ENCODE data around the gene CALCOCO1.
"Not testable (repeated sequence)": the region's sequence is repeated elsewhere in the genome, so short reads cannot be mapped to it uniquely, and the experiment has no call there.

Gene CALCOCO1

GRCh38 chr12:53733051-53733806, 6.0 kb upstream of the CALCOCO1 start:
- DNase-seq = no peak

GRCh38 chr12:53729644-53730043, 2.4 kb upstream of the CALCOCO1 start:
- DNase-seq = no peak

DNA sequence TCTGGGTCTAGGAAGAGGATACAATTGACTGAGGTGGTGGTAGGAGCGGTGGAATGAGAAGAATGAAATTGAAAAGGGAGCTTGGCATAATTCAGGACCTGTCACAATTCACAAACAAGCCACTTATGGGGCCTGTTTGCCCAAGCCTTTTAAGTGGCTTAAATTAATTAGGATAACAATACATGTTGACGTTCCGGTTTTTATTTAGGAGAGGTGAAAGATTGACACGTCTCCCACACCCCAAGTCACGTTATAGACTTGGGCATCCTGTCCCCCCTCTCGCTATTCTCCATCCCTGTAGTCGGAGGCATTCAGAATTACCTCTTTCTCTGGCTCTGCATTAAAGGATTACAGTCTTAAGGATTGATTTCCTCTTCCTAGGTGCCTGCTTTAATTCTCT, 954 bp upstream of the CALCOCO1 start:
- DNase-seq = no peak

DNA sequence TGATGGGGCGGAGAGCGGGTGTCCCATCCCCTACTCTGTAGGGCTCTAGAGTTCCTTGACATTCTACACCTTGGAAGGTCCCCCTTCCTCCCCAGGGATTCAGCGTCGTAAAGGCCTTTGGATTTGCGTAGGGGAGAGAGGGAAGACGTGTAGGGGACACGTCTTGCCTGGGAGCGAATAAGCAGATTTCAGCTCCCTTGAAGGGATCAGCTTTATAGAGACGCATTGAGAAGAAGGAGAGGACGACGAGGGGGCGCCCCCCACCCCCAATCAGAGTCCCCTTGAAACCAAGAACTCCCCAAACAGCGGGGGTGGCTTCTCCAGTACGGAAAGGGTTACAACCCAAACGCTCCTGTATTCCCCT, 324 bp downstream of the CALCOCO1 start:
- no peak for DNase-seq

DNA sequence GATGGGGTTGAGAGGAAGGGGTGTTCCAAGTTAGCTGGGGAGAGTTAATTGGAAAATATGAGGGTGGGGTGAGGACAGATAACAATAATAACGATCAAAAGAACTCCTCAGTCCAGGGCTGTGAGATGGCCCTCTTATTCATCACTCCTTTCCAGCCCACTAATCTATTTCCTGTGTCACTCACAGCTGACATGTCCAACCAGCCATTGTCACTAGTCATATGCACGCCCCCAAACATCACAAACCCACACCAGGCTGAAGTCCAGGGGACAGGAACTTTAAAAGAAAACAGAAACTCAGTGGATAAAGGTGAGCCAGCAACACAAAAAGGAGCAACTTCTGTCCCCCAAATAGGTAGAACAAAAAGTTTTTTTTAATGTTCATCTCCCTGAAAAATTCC, 911 bp downstream of the CALCOCO1 start:
- no peak for DNase-seq

DNA sequence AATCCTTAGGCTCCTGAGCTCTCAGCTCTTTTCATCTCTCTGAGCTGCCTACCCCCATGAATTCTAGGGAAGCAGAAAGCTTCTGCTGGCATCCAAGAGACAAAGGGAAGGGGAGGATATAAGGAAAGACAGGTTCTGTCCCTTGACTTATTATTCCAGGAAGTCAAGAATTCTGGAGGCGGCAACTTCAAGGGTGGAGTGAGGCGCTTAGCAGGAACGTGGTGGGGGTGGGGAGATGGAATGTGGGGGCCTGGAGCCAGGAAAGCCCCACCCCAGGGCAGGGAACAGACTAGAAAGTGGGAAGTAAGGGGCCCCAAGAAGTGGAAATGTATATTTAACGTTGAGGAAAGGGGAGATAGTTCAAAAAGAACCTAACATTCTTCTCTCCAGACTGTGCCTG, 1.4 kb downstream of the CALCOCO1 start:
- DNase-seq = no peak

- DNase-seq = no peak
Observed at GRCh38 chr12:53722450-53723041, 4.7 kb downstream of the CALCOCO1 start.

- DNase-seq = no peak
Observed at GRCh38 chr12:53720946-53721345, 6.3 kb downstream of the CALCOCO1 start.

DNA sequence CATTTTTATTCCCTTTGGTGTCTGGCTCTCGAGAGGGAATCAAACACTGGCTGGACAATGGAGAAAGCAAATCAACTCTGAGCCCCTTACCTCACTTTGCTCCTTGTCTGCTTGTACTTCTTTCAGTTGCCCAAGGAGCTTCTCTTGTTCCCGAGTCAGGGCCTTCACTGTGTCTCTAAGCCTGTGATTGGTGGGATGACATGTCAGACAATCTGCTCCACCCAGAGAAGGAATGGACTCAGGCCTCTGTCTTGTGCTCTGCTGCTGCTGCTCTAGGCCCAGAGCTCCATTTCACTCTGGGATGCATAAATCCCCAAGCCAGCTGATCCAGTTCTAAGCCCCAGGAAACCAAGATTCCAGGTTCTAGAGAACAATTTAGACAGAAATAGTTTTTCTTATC, 7.6 kb downstream of the CALCOCO1 start:
- DNase-seq = no peak

- DNase-seq = not testable (repeated sequence)
Observed at GRCh38 chr12:53718567-53718966, 8.7 kb downstream of the CALCOCO1 start.

DNA sequence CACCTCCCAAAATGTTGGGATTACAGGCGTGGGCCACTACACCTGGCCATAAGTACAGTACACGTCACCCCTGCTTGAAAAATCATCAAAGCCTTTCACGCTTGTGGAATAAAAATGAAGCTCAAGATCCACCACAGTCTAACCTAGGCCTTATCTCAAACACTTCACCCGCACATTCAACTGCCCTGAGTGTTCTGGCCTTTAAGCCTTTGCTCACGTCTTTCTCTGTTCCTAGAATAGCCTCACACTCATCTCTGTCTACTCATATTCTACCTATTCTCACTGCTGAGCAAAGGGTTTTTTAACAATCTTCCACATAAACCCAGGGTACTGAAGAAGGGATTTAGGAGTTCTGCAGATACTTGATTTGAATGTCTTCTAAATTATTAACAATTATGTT, 9.9 kb downstream of the CALCOCO1 start:
- DNase-seq = no peak

GRCh38 chr12:53714004-53714403, 13.2 kb downstream of the CALCOCO1 start:
- no peak for DNase-seq

DNA sequence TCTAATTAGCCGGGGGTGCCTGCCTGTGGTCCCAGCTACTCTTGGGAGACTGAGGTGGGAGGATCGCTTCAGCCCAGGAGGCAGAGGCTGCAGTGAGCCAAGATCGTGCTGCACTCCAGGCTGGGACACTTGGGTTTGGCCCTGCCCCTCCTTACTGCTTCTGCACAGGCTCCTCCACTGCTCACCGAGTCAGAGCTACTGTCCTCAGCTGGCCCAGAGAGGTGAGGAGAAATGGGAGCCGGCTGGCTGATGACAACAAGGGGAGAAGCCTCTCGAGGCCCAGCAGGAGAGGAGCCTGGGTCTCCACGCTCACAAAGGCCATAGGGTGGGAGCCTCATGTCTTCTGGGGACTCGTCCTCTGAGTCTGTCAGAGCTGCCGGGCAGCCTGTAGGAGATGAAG, 13.7 kb downstream of the CALCOCO1 start:
- DNase-seq = no peak

DNA sequence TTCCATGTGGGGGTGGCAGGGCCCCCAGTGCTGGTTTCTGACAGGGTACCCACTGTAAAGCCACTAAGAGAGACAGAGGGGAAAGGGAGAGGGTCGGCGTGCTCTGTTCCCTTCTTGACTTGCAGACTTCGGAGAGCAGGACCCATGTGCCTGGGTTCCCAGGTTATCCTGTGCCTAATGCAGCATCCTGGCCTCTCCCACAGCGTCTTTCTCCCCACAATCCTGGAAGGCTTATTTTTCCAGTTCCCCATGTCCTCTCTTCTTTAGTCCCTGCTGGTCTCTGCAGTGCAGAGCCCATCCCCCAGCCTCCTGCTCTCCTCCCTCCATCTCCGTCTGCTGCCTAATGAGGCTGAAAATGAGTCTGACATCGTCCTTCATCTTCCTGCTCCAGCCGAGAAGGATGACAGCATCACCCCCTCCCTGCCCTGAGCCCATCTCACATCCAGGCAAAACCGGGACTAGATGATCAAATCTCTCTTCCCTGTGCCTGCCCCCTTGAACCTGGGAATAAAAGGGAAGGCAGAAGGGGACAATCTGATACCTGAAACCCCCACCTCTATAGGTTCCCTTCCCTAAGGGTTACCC, 15.1 kb downstream of the CALCOCO1 start:
- no peak for DNase-seq

- no peak for DNase-seq
Observed at GRCh38 chr12:53710091-53710490, 17.2 kb downstream of the CALCOCO1 start.

DNA sequence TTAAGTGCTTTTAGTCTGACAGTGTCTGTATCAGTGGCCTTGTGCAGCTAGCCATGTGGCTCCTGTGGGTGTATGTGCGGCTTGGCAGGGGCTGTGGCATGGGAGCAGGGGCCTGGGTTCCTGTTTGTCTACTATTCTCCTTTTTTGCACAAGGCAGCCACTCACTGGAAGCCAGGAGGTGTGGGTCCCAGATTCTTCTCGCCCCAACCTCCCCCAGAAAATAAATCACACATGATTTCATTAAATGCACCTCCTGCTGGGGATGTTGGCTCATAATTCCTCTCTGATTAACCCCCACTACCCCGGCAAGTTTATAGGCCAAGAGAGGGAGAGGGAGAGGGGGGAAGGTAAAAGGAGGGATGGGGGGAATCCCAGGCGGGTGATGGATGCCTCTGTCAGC, 17.6 kb downstream of the CALCOCO1 start:
- DNase-seq = no peak

DNA sequence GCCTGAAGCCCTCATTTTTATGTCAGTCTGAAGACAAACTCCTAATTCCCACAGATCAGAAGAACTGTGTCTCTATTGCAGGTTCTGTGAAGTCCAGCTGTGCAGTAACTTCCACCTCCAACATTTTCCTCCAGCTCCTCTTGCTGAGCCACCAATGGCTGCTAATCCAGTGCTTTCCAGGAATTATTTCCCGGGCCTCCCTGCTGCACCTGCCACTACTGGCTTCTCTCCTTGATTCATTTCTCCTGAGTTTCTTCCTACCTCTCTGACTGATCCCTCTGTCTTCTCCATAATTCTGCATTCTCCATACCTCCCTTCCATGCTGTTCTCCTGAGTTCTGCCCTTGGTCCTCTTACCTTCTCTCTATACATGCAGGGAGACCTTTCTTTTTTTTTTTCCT, 21.2 kb downstream of the CALCOCO1 start:
- DNase-seq = no peak

- DNase-seq = no peak
Observed at GRCh38 chr12:53703756-53704155, 23.5 kb downstream of the CALCOCO1 start.

DNA sequence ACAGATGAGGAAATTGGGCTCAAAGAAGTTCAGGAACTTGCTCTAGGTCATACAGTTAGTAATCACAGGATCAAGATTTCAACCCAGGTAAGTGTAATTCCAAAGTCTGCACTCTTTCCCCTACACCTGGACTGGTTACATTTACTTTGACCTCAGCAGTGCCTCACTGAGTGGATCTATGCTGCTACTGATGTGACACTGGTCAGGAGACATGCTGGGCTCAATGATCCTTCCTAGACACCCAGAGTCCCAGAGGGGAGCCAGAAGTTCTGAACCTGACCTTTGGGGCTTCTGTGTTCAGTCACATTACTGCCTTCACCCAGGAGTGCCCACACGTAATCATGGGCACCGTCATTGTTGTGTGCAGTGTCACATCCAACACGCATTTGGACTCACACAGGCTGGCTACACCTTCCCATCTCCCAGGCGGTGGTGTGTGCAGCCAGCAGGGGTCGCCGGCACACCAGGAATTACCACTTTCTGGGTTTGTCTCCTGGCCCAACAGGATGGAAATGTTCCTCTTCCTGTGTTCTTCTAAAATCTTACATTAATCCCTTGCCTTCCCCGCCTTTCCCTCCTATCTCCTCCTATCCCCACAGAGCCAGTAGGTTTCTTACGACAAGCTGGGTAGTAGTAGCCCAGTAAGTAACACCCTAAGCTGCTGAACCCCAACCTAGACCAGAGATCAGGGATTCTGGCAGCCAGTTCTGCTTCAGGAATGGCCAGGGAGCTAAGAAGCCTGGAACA, 25.6 kb downstream of the CALCOCO1 start:
- peak; percentile 84 to 85 for DNase-seq

DNA sequence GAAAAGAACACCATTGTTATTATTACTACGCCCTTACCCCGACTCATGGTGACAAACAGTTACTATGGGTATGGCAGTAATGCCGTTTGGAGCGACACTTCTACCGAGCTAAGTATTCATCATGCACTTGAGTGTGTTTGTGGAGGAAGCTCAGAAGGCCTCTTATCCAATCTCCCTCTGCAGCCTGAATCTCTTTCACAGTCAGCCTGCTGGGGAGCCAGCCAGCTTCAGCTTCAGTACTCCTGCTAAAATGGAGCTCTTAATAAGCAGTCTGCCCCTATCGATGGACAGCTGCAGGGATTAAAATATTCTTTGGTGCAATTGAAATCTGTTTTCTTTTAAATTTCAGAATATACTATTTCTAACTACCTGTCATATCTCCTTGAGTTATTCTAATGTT, 26.7 kb downstream of the CALCOCO1 start:
- no peak for DNase-seq

- DNase-seq = no peak
Observed at GRCh38 chr12:53699678-53700025, 27.6 kb downstream of the CALCOCO1 start.

DNA sequence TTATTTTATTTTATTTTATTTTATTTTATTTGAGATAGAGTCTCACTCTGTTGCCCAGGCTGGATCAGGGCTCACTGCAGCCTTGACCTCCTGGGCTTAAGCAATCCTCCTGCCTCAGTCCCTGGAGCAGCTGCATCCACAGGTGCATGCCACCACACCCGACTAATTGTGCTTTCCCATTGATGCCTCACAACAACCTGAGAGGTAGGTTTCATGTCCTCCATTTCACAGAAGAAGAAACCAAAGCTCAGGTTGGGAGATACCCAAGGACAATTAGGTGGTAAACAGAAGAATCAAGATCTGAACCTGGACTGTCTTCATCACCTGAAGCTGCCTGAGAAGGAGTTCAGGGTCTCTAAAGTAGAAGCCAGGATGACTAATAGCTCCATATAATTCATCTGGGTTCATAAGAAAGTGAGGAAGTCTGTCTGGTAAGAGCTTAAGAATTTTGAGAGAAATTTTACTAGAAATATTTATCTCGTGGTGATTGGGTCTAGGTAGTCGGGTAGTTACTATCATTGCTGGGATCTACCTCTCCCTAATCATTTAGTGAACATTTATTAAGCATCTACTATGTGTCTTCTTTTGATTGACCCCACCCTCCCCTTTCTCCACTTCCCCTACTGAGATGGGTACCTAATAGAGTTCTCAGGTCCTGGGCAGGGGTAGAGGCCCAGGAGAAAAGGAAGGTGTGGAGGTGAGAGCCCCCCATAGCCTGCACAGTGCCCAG, 28.1 kb downstream of the CALCOCO1 start:
- no peak for DNase-seq

DNA sequence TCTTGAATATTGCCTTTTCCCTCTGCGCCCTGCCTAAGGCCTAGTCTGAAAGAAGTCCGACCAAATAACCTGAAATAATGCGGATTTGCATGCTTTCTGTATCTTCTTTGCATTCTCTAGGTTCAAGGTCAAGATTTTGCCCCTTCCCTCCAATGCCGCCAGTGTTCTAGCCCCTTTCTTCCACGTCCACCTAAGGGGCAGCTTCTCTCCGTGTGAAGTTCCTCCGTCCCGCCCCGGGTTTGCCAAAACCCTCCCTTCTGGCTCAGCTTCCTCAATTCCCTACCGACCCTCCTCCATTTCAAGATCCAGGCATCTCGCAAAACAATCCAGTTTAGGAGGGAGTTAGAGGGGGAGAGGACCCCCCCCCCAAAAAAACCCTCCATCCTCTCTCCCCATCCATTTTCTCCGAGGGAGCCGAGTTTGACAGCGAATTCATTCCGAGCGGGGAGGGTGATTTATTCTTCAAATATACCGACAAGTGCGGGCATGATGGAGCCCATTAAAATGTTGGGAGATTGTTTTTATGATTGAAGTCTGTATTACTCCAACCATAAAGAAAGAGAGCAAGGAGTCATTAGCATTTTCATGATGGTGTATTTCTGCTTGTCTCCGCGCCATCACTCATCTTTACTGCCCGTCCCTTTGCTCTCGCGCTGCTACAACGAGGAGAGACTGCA, 30.5 kb downstream of the CALCOCO1 start:
- no peak for DNase-seq

All from activated T-cell treated with anti-CD3 and anti-CD28 coated beads, Interleukin-2, amount 50 U/mL, for 48 hours (primary cell).